Left ventricle myocardium inferior (tissue), 1 donor: ENCODE data around the gene AQP3. TPM values are rescaled to one million over a fixed set of nuclear protein-coding genes. Genes with fewer than 3 reads are reported as not detected.
"Not testable (repeated sequence)": the region's sequence is repeated elsewhere in the genome, so short reads cannot be mapped to it uniquely, and the experiment has no call there.

Experiments used
- DNase-seq: peaks from one replicate; pipeline ENCODE4 v3.0.0-alpha.2; 2020
- H3K27ac ChIP-seq: fragments of 200-600 bp; replicated peaks from 2 replicates; pipeline ENCODE4 v1.8.0; 2021
- H3K27me3 ChIP-seq: fragments of 200-600 bp; 2 replicates; pipeline ENCODE4 v1.8.0; 2021; ENCODE audit warnings: low read depth
- H3K36me3 ChIP-seq: fragments of 200-600 bp; 2 replicates; pipeline ENCODE4 v1.8.0; 2021
- H3K4me1 ChIP-seq: fragments of 200-600 bp; 2 replicates; pipeline ENCODE4 v1.8.0; 2021
- H3K4me3 ChIP-seq: fragments of 200-600 bp; 2 replicates; pipeline ENCODE4 v1.8.0; 2021; ENCODE audit warnings: mild to moderate bottlenecking, moderate library complexity
- H3K9me3 ChIP-seq: fragments of 200-600 bp; replicated peaks from 2 replicates; pipeline ENCODE4 v1.8.0; 2021
- intact Hi-C: fragments of 100-400 bp; cut with micrococcal nuclease; formaldehyde crosslinking; loops from one replicate; pipeline ENCODE4 v1.11.0; 2022
- long read RNA-seq: library from polyadenylated mRNA; unstranded; transcript quantifications from one replicate; pipeline ENCODE4 v2.0.0, GENCODE V29; 2021
- total RNA-seq: library from RNA; stranded (reverse); fragmentation: NEBNext Ultra II Directional; extraction: Animal tissue kit (Norgen Biotek cat#: 25700); gene quantifications from one replicate; pipeline ENCODE4 v1.2.1, GENCODE V29; 2021
- TF ChIP-seq, protein P1 (sequence below): fragments of 200-600 bp; IDR thresholded peaks from 2 replicates; pipeline ENCODE4 v1.8.0; 2021; ENCODE audit warnings: antibody characterized with exemption, mild to moderate bottlenecking, borderline replicate concordance
- donor health status: DM: no; HTN: yes; CAD: no; lungs with severe emphysema.

Gene AQP3
- total RNA-seq, result 13.6 TPM
- long read RNA-seq, transcript AQP3-201 (6 exons, 1,871 nt), result major isoform, 21 of 25 reads
- long read RNA-seq, partial matches to known transcripts, result 2 of 25 reads
- long read RNA-seq, other reads (novel, unspliced or antisense), result 2 of 25 reads

DNA sequence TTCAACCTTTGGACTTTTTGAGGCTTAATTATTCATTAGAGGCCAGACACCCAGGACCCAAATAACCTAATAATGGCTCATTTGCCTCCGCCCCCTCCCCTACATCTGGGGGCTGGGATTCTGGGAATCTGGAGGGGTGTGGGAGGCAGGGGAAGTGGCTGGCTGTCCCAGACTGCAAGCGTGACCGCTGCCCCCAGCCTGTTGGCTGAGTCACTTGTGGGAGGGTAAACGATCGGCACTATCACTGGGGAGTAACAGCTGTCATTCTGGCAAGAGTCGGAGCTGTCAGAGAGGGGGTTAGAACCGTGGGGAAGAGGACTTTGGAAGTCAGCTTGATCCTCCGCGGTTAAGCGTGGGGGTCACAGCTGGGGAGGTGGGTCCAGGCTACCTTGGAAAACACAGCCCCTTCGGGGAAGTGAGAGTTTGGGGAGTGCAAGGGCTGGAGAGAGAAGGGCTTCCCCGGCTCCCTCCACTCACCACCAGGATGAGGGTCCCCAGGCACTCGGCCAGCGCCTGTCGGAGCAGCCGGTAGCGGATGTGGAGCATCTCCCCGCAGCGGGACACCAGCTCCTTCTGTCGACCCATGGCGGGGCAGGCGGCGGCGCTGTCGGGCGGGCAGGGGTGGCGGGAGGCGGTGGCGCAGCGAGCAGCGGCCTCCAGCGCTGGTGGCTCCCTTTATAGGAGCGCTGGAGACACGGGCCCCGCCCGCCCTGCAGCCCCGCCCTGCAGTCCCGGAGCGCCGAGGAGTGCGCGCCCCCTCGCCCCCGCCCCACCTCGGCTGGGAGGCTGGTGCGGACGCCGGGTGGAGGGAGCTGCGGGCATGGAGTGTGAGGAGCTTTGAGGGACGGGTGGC is at the start of gene AQP3:
Gene AQP3, minus strand, starts transcription at position 648 of the 853 bp plus-strand sequence. Its CDS starts 63 bp downstream, at position 585.
- TF ChIP-seq, protein P1, sequence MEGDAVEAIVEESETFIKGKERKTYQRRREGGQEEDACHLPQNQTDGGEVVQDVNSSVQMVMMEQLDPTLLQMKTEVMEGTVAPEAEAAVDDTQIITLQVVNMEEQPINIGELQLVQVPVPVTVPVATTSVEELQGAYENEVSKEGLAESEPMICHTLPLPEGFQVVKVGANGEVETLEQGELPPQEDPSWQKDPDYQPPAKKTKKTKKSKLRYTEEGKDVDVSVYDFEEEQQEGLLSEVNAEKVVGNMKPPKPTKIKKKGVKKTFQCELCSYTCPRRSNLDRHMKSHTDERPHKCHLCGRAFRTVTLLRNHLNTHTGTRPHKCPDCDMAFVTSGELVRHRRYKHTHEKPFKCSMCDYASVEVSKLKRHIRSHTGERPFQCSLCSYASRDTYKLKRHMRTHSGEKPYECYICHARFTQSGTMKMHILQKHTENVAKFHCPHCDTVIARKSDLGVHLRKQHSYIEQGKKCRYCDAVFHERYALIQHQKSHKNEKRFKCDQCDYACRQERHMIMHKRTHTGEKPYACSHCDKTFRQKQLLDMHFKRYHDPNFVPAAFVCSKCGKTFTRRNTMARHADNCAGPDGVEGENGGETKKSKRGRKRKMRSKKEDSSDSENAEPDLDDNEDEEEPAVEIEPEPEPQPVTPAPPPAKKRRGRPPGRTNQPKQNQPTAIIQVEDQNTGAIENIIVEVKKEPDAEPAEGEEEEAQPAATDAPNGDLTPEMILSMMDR, result peak; percentile 56
- no peaks in the 10 kb centered on the region for H3K9me3 ChIP-seq
- H3K4me1 ChIP-seq, result peaks cover 28% of the 10 kb centered on the region
- H3K4me3 ChIP-seq, result peak within 1 kb of the TSS; percentile 72
- peak; percentile 66 for DNase-seq
- no peaks in the 10 kb centered on the region for H3K27me3 ChIP-seq
- no peaks in the 10 kb centered on the region for H3K36me3 ChIP-seq
- intact Hi-C loops, result no loop called here
- peak within 1 kb of the TSS; percentile 83 for H3K27ac ChIP-seq

- H3K9me3 ChIP-seq, H3K4me1 ChIP-seq, H3K4me3 ChIP-seq, DNase-seq, intact Hi-C loops, H3K36me3 ChIP-seq, H3K27ac ChIP-seq, H3K27me3 ChIP-seq: not testable (repeated sequence)
Observed at GRCh38 chr9:33493819-33494218, 46.4 kb upstream of the AQP3 start.

DNA sequence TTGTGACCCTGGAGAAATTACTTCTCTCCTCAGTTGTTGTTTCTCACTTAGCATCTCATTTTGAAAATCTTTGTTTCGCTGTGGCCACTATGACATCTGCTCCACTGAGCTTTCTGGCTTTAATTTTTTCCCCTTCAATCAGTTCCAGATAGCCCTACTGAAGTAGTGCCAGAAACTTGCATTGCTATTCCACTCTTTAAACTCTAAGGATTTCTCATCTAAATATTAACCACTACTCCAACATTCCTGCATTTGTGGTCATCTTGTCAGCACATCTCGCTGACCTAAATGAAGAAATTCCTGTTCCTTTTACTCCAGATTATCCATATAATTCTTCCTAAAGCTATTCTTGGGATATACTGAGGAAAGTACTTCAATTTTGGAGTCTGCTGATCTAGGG is 41.7 kb upstream of the AQP3 start:
- intact Hi-C loops, result no loop called here
- DNase-seq, result no peak
- Histone ChIP-seq H3K36me3 (no peaks in the 10 kb centered on the region), H3K4me3 (no peak overlapping the region), H3K9me3 (no peaks in the 10 kb centered on the region), H3K27ac (no peak overlapping the region), H3K27me3 (no peaks in the 10 kb centered on the region), H3K4me1 (no peaks in the 10 kb centered on the region)
- TF ChIP-seq, protein P1, result no peak

- H3K4me1 ChIP-seq, H3K4me3 ChIP-seq, H3K27ac ChIP-seq, DNase-seq, intact Hi-C loops, H3K36me3 ChIP-seq, H3K9me3 ChIP-seq, H3K27me3 ChIP-seq: not testable (repeated sequence)
Observed at GRCh38 chr9:33485312-33485711, 37.9 kb upstream of the AQP3 start.

- Histone ChIP-seq H3K4me3 (no peak overlapping the region), H3K9me3 (no peaks in the 10 kb centered on the region), H3K27me3 (no peaks in the 10 kb centered on the region), H3K27ac (no peak overlapping the region), H3K36me3 (no peaks in the 10 kb centered on the region), H3K4me1 (no peaks in the 10 kb centered on the region)
- TF ChIP-seq, protein P1, result no peak
- intact Hi-C loops, result no loop called here
- no peak for DNase-seq
Observed at GRCh38 chr9:33480976-33481375, 33.6 kb upstream of the AQP3 start.

DNA sequence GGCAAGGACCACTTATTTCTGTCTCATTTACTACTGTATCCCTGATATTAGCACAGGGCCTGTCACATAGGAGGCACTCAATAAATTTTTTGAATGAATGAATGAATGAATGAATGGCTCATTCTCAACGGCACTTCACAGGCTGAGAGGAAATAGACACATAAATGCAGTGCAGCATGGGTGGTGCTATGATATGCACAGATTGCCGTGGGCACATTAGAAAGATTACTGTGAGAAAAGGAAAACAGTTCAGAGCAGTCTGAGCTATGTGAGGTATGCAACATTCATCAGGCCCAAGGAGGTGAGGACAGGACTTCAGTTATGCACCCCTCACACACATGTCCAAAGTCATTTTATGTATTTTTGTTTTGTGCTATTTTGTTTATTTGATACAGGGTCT is 32.7 kb upstream of the AQP3 start:
- no peaks in the 10 kb centered on the region for H3K27me3 ChIP-seq
- no peak overlapping the region for H3K4me3 ChIP-seq
- intact Hi-C loops, result no loop called here
- no peaks in the 10 kb centered on the region for H3K9me3 ChIP-seq
- no peaks in the 10 kb centered on the region for H3K36me3 ChIP-seq
- DNase-seq, result no peak
- no peaks in the 10 kb centered on the region for H3K4me1 ChIP-seq
- TF ChIP-seq, protein P1, result no peak
- H3K27ac ChIP-seq, result no peak overlapping the region
